ENCODE measurements around the gene B3GALT5.
A peak's percentile ranks its signal among the peaks of the same experiment; 100 is the strongest.
"Not testable (repeated sequence)": the region's sequence is repeated elsewhere in the genome, so short reads cannot be mapped to it uniquely, and the experiment has no call there.

B3GALT5 gene

DNA sequence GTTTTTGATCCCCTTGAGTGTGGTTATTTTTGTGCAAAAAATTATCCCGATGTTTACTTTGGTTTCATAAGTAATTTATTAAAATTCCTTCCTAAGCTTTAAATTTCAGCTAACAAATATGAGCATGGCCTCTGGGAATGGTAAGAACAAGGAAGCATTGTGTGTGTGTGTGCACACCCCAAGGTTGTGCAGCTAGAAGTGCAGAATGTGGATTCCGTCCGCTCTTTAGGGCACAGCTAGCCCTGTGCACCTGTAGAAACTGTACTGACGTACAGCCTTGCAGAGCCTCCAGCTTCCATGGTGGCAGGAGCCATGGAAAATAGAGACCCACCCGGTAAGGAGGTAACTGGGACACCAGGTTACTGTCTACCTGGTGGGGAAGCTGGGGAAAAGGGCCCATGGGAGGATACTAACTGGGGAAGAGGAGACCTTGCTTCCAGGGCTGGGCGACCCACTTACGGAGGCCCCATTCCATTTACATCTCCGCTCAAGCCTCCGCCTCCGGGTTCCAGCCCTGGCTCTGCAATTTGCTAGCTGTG, 54.7 kb downstream of the B3GALT5 start:
- DNase-seq = no peak

DNA sequence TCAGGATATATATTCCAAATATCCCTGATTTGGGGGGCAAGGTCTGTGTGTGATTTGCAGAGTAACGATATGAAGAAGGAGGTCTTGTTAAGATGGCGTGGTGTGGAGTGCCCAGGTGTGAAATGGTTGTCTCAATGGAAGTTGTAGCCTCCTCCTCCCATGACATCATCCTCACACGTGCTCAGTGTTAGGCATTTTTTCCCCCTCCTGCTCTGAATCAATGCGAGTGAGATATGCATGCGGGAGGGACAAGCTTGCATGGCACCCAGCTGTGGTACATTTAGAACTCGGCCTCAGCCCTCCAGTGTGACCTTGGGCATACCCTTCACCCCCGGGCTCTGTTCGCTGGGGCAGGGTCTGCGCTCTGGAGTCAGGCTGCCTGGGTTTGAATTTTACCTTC, 55.6 kb downstream of the B3GALT5 start:
- DNase-seq = no peak

DNA sequence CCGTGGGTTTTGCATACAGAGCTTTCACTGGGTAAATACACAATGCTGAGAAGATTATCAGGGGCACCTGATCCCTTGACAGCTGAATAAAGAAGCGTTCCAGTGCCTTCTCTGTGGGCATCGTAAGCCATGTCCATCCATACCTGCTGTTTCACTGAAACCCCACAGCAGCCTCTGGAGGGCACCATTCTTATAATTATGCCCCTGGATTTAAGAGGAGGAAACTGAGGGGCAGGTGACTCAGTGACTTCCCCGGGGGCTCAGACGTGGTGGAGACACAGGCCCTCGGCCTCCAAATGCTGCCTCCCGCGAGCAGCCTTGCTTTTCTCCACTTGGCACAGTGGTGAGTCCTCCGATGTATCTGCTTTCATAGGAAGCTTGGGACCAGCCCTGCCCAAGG, 56.7 kb downstream of the B3GALT5 start:
- DNase-seq = no peak

DNA sequence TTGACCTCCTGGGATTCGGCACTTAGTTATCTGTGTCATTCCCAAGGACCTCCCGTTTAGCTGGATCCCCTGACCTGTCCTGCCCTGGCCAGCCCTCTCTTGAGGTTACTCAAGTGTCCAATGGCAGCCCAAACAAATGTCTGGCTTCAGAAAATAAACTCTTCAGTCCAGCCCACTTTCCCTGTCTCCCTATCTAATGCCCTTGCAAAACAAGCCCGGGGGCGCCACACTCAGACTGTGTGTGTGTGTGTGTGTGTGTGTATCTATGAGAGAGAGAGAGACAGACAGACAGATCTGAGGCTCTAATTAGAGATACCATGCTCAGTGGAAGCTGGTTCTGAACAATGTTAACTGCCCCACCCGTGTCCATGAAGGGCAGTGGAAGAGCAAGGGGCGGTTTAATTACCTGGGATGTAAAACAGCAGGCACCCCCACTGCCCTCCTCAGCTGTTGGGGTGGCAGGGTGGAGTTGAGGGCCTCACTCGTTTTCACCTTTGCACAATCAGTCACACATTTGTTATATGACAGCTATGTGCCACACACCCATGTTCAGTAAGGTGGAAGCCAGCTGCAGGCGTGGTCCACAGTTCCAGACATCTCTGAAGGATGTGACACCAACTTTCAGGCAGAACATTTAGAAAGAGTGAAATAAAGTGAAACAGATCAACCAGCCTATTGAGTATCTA, 57.4 kb downstream of the B3GALT5 start:
- no peak for DNase-seq

DNA sequence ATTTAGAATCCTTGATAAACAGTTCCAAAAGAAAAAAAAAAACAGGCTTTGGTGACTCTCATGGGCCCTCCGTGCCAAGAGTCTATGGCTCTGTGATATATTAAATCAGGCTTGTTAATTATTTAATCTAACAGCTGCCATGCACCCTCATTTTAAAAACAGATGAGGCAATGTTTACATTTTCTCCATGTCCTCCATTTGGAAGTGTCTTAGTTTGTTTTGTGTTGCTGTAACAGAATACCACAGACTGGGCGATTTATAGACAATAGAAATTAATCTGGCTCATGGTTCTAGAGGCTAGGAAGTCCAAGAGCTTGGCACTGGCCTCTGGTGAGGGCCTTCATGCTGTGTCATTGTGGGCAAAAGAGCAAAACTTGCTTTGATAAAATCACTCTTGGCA, 58.0 kb downstream of the B3GALT5 start:
- no peak for DNase-seq

DNA sequence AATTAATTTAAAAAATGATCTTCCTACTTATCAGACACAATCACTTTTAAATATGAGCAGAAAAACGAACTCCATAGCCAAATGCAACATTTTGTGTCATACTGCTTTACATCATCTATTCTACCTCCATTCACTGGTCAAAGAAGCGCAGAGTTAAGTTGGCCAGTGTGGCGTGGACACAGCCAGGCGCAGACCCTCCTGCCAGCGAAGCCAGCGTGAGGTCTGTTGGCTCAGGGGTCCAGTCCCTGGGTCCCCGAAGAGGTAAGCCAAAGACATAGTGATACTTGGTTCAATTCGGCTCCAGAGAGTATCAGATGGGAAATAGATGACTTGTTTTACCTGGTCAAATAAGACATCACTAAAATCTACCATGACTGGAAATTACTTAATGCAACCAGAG, 59.2 kb downstream of the B3GALT5 start:
- no peak for DNase-seq

DNA sequence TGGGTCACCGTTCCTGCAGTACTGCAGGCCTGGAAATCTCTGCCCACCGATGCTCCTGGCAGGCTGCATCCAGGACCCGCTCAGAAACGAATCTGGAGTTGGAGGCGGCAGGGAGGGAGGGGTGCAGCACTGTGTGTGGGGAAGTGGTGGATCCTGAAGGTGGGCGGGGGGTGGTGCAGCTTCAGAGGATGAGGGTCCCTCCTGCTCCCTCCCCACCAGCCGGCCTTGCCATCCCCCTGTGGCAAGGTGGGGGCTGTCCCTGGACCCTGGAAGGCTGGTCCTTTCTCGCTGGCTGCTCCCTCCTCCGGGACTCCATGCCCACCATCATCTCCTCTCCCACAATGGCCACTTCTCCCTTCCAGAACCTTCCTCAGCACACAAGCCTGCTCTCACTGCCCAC, 60.4 kb downstream of the B3GALT5 start:
- DNase-seq = no peak

DNA sequence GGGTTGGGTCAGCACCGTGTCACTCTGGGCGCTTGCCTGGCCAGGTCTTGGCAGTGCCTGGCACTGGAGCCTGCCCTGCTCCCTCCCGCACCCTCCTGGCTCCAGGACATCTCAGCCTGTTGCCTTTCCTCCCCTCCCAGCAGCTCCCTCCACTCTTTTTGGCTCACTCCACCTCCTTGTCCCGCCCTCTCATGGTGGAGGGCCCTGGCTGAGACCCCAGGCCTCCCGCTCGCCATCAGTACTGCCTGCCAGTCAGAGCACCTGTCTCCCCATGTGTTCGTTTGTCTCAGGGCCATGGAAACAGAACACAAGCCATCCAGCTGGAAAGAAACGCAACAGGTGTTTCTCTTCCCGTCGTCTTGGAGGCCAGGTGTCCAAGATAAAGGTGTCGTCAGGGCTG, 61.0 kb downstream of the B3GALT5 start:
- DNase-seq = no peak

DNA sequence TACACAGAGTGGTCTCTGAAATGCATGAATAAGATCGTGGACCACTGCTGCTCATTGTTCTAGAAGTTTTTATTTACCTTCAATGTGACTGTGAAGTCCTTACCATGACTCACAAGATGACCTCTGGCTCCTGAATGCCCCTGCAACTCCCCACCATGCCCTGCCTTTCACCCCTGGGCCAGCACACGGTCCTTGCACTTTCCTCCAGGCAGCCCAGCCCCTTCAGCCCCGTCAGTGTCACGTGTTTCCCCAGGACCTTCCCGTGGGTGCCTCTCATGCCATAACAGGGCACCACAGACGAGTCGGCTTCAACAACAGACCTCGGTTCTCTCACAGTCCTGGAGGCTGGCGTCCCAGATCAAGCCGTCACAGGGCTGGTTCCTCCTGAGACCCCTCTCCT, 62.1 kb downstream of the B3GALT5 start:
- no peak for DNase-seq

DNA sequence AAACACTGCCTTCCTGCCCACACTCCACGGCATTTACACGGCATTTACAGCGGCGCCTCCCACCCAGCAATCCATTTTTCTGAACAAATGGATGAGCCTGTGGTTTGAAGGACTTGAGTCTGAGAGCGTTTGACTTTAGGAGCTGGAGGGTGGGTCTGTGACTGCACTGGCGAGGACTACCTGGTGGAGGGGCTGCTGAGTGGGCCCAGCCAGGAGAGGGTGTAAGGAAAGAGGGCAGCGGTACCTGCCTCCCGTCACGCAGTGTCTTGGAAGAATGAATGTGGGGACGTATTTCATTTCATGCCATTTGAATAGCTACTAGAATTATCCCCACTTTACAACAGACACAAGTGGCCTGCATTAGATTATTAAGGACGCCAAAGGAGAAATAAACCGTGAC, 62.9 kb downstream of the B3GALT5 start:
- no peak for DNase-seq

DNA sequence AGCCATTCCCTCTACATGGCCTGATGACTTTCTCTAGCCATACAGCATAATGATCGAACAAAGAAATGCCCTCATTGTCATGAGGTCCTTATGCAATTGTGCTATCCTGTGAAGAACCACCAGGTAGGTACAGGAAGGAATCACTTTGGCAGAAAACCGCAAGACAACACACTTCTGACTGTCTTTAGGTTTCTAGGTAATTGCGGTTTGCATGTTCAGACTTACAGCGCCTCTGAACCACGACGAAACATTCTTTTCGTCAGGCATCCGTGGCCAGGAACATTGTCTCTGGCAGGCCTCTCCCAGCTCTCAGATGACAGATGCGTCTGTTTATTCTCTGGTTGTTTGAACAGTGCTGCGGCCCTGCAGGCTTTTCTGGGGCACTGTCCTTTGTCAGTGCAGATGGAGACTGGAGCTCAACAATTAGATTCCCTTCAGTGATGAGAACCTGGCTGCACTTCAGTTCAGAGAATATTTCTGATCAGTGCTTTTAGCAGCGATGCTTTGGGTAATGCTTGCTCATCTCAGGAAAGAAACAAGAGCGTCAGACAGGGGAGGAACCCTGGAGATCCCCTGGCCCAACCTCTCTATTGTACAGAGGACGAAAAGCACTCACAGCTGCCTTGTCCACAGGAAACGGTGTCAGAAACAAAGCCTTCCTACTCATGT, 63.4 kb downstream of the B3GALT5 start:
- peak; percentile 43 for DNase-seq

DNA sequence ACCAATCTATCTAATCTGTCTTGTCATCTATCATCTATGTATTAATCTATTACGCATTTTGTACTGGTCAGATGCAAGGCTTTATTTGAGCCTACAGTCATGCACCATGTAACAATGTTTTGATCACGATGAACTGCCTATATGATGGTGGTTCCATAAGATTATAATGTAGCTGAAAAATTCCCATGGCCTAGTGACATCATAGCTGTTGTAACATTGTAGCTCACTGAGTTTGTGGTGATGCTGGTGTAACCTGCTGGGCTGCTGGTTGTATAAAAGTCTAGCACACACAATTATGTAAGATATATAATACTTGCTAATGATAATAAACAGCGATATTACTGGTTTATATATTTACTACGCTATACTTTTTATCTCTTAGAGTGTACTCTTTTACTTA, 67.5 kb downstream of the B3GALT5 start:
- DNase-seq = no peak

DNA sequence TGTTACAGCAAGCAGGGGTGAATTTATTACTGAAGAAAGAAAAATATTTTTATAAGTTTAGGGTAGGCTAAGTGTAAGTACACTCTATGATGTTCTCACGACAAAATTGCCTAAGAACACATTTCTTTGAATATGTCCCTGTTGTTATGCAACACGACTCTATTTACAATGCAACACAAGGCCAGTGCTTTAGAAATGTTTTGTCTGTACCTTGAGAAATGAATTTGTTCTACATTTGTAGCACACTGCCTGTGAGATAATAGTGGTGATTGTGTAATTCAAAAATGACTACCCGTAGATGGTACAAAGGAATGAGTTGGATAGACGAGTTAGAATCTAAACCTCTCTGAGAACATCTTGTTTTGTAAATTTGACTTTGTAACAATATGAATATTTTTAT, 68.5 kb downstream of the B3GALT5 start:
- DNase-seq = no peak

DNA sequence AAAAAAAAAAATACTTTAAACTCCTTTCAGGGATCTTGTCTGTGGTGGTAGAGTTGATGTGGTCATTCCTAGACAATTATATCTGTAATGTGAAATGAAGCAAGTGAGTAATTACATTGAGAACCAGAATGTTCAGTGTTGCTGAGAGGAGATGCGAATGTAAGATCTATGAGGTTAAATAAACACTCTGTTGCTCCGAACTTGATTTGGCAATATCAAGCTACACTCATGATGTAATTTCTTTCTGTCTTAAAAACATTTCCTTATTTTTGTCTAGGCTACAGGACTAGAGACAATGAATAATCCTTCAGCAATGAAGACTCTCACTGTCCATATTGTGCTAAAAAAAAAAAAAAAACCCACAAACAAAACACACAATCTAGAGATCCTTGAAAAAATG, 69.1 kb downstream of the B3GALT5 start:
- DNase-seq = no peak

DNA sequence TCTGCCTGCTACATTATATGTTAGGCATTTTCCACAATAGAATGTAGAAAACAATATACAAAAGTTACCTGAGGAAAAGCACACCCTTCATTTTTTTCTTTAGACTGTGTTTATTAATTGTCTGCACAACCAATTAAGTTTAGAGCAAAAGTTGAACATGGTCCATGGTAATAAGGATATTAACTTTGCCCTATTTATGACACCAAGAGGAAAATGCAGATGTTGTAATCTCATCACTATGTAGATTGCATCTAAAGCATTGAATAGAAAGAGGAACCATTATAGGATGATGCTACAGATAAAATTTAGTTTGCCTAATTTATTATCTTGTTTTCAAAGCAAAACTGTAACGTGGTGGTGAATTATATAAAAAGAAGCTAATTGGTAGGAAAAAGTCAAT, 72.5 kb downstream of the B3GALT5 start:
- no peak for DNase-seq

DNA sequence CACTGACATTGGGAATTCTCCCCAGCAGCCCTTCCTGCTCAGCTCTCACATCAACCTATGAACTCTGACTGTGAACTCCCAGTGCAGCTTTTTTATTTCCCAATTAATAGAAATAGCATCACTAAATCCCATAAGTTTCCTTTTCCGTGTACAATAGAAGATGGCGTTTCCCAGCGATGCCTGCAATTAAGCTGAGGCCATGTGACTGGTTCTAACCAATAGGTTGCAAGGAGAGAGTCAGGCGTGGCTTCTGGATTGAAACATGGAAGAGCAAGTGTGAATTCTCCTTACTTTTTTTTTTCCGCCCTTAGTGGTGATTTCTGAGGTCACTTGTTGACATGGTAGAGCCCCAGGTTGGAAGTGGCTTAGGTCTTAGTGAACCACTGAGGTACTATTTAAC, 73.3 kb downstream of the B3GALT5 start:
- DNase-seq = no peak

DNA sequence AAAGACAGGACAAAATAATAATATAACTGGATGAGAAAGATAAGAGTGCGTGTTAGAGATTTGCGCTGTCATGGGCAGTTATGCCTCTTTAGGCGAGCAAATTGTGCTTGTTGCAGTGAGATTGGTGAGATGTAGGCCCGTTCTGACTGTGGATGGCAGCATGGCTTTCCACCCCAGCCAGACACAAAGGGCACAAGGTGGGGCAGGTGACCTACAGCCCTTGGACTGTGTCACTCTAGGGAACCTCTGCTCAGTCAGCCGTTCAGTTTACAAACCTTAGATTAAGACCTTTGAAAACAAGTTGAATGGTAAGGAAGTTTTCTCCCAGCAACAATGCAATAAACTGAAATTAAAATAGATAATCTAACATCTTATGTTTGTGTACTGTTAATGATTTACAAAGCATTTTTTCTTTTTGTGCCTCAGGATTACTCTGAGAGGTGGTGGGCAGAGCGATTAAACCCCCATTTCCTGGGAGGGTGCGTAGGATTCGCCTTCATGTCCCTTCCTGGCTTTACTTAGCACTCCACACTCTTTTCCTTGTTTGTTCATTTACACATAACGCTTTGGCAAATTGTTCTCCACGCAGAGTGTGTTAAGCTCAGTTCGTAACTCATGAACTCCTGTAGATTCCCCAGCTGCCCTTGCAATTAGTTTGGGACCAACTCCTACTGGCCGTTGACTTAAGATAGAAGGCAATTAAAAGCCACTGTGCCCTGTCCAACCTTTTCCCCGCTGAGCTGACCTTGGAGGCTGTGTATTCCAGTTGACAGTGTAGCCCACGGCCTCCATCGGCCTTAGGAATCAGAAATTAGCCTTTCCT, 74.1 kb downstream of the B3GALT5 start:
- DNase-seq = no peak

DNA sequence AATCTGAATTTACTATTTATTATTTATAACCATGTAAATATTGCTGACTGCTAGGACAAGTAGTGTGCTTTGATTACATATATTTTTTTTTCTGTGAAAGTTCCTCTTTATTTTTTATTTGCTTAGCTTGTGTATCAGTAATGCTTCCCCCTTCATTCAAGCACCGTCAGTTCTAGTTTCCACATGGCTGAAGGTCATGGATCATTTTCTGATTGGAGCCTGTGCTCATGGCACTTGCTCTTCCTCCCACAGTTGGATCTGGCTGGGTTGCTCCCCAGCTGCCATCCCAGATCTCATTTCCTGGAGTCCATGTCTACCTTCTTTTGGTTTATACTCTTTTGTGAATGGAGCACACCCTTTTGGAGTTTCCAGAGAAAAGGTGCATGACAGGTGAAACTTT, 75.3 kb downstream of the B3GALT5 start:
- no peak for DNase-seq

DNA sequence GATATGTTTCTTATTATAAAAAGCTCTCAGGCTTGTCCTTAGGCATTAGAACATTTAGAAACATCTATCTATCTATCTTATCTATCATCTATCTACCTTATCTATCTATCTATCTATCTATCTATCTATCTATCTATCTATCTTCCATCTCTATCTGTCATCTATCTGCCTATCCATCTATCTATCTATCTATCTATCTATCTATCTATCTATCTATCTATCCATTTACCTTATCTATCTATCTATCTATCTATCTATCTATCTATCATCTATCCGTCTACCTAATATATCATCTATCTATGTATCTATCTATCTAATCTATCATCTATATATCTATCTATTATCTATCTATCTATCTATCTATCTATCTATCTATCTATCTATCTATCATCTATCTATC, 77.1 kb downstream of the B3GALT5 start:
- not testable (repeated sequence) for DNase-seq

DNA sequence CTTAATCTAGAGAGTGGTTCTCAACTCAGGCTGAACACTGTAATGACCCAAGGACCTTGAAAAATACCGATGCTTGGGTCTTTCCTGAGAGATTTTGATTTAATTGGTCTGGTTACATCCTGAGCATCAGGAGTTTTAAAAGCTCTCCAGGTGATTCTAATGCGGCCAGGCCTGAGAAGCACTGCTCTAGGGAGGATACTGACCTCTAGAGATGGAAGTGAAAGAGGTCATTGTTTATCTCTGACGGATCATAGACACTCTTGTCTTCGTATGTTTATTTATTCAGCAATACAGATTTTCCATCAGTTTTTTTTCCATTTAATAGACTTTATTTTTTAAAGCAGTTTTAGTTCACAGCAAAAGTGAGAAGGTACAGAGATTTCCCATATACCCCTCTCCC, 77.7 kb downstream of the B3GALT5 start:
- DNase-seq = no peak

DNA sequence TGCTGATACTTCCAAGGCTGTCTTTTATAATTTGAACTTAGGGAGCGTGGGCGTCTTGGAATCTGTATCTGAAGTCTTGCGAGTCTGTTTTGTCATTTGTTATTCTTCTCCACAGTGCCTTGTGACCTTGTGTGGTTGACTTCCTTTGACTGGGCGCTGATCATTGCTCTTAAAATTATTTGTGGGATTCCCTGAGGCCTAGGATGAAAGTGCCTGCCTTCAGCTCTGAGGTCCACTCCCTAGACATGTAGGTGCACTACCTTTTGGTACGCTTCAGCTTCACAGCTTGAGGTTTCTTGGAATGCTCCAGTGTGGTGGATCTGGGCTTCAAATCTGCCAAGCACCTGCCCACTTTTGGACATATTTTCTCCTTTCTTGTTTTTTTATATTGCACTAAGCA, 82.0 kb downstream of the B3GALT5 start:
- no peak for DNase-seq

DNA sequence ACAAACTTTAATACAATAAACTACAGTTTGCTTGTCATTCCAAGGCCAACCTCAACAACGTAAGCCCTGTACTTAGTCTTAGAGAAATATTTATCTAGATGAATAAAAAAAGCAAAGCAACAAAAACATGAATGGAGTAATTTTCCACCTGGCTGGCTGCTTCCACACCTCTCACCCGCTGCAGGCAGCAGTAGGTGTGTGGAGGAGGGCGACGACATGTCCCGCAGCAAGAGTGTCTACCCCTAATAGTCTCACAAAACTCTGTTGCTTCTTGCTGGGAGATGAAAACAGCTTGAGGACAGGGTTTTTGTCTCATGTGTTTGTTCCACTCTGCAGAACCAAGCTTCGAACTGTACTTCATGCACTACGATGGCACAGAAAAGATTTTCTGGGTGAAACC, 83.5 kb downstream of the B3GALT5 start:
- DNase-seq = no peak

DNA sequence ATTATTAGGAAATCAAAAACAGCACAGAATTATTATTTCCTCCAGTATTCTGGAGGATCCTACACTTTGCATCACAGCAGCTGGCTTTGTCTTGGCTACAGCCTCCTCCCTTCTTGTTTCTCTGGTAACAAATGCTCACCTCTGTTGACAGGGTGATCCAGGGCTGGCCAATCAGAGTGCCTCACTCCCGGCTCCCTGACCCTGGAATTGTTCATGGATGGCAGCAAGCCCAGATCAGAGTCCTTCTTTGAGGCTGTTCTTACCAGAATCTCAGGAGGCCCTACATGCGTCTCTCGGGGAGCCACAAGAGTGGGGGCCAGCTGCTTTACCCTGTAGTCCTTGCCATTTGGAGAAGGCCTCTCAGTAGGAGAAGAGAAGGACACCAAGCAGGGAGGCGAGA, 83.9 kb downstream of the B3GALT5 start:
- no peak for DNase-seq

Data from right kidney (tissue), 1 donor.